K562 (cell line): ENCODE results near the gene KIAA0513. TPM values are rescaled to one million over a fixed set of nuclear protein-coding genes. Genes with fewer than 3 reads are reported as not detected.
A peak's percentile ranks its signal among the peaks of the same experiment; 100 is the strongest.

ENCODE experiments used
- ATAC-seq: fragments of 200-7000 bp; cut with Tn5 transposase; 3 replicates; pipeline ENCODE4 v1.9.1; 2020; ENCODE audit warnings: moderate library complexity
- BruUV-seq: library from RNA; stranded (reverse); fragments of 400-500 nt; replicated peaks from 2 replicates; lab custom pipeline; 2021; lab: Mats Ljungman, UMichigan
- CTCF ChIA-PET: fragments of 300-600 bp; formaldehyde crosslinking; extraction: SDS; loops from one replicate; lab custom pipeline; 2021; ENCODE audit warnings: low intra/inter-chr PET ratio; lab: Yijun Ruan, JAX
- POLR2A ChIA-PET: fragments of 300-600, 350-650 bp; sonication (Branson Sonifier 250); formaldehyde crosslinking; extraction: SDS; loops from one replicate; lab custom pipeline; 2021; ENCODE audit warnings: antibody characterized with exemption, inconsistent platforms; lab: Yijun Ruan, JAX
- DNase-seq, 4 experiments: peaks; one replicate each; pipeline versions ENCODE4 v3.0.0 to v3.0.0-alpha.2; 2011 to 2018; ENCODE audit warnings: low spot score in 3 of 4, mixed read lengths in 3 of 4; ENCODE audit errors: extremely low read depth in 1 of 4
- FAIRE-seq: peaks from 2 replicates; lab custom pipeline; 2011; peaks lifted over from hg19 to GRCh38; lab: Jason Lieb, UNC
- H2AFZ ChIP-seq: 2 replicates; pipeline ENCODE4 v1.6.0; 2011; ENCODE audit warnings: low read depth, low read length, control low read depth, inconsistent platforms
- H3K27ac ChIP-seq: fragments of 200-600 bp; 3 replicates; pipeline ENCODE4 v1.8.0; 2011; ENCODE audit warnings: low read depth, mild to moderate bottlenecking, control low read depth, inconsistent platforms, low read length, moderate library complexity, mixed read lengths; ENCODE audit errors: extremely low read depth
- H3K27me3 ChIP-seq, 2 experiments: fragments of 300-600 bp in 1 of 2; 2 replicates in 1 of 2; 3 replicates in 1 of 2; pipeline versions ENCODE4 v1.6.0 to v1.8.0; 2011; ENCODE audit warnings: inconsistent platforms in 2 of 2, low read length in 2 of 2, mild to moderate bottlenecking in 1 of 2, mixed read lengths in 1 of 2, moderate library complexity in 1 of 2; ENCODE audit not compliant: control insufficient read depth in 2 of 2, insufficient read depth in 2 of 2
- H3K36me3 ChIP-seq: fragments of 300-600 bp; 3 replicates; pipeline ENCODE4 v1.8.0; 2011; ENCODE audit warnings: mild to moderate bottlenecking, low read length, inconsistent platforms; ENCODE audit not compliant: control insufficient read depth, insufficient read depth
- H3K4me1 ChIP-seq, 2 experiments: fragments of 200-600 bp in 1 of 2; replicated peaks in 1 of 2; 2 replicates in 1 of 2; 3 replicates in 1 of 2; pipeline versions ENCODE4 v1.5.1 to v1.8.0; 2011; ENCODE audit warnings: inconsistent platforms in 2 of 2, low read length in 2 of 2, mild to moderate bottlenecking in 1 of 2, mixed read lengths in 1 of 2, moderate library complexity in 1 of 2; ENCODE audit not compliant: control insufficient read depth in 2 of 2, insufficient read depth in 2 of 2
- H3K4me2 ChIP-seq: 2 replicates; pipeline ENCODE4 v1.6.1; 2011; ENCODE audit warnings: low read length, control low read depth, inconsistent platforms, mixed read lengths; ENCODE audit not compliant: insufficient read depth
- H3K4me3 ChIP-seq: fragments of 200-600 bp; sonication (generic), shearing (Covaris generic); 2 replicates; pipeline ENCODE4 v1.5.1; 2016; ENCODE audit warnings: control low read depth, inconsistent platforms
- H3K79me2 ChIP-seq: fragments of 200-600 bp; 3 replicates; pipeline ENCODE4 v1.8.0; 2011; ENCODE audit warnings: low read length, inconsistent platforms; ENCODE audit not compliant: control insufficient read depth, insufficient read depth
- H3K9ac ChIP-seq, 2 experiments: 2 replicates each; pipeline versions ENCODE4 v1.6.0 to v1.6.1; 2011; ENCODE audit warnings: low read depth in 2 of 2, low read length in 2 of 2, control low read depth in 1 of 2, inconsistent platforms in 1 of 2, mild to moderate bottlenecking in 1 of 2, mixed read lengths in 1 of 2; ENCODE audit not compliant: insufficient read depth in 1 of 2
- H3K9me1 ChIP-seq: one replicate; pipeline ENCODE4 v1.6.0; 2011; ENCODE audit warnings: inconsistent platforms, mild to moderate bottlenecking, low read length, moderate library complexity; ENCODE audit not compliant: control insufficient read depth, insufficient read depth
- H3K9me3 ChIP-seq: replicated peaks from 2 replicates; pipeline ENCODE4 v1.5.1; 2011; ENCODE audit warnings: low read depth, low read length, inconsistent platforms; ENCODE audit not compliant: control insufficient read depth, insufficient read depth
- H4K20me1 ChIP-seq: replicated peaks from 2 replicates; pipeline ENCODE4 v1.6.1; 2011; ENCODE audit warnings: low read length, inconsistent platforms, mixed read lengths; ENCODE audit not compliant: control insufficient read depth, insufficient read depth
- MAFG ChIP-seq: fragments of 450-650 bp; conservative IDR thresholded peaks from 2 replicates; pipeline ENCODE4 v1.6.1; 2016; ENCODE audit warnings: missing genetic modification characterization, missing compliant biosample characterization
- TEAD1 ChIP-seq, 2 experiments: fragments of 450-650 bp in 1 of 2; sonication (generic) in 1 of 2; formaldehyde crosslinking; IDR thresholded peaks; 2 replicates each; pipeline versions ENCODE4 v1.4.0 to v1.8.0; 2020 to 2022; ENCODE audit warnings: mild to moderate bottlenecking in 2 of 2, missing genetic modification reagents in 1 of 2
- WGBS: fragments of 100-300 bp; shearing (Covaris generic); methylation state at CpG from one replicate; pipeline ENCODE4 v1.1.6; 2016; ENCODE audit warnings: low coverage, mixed read lengths; ENCODE audit not compliant: insufficient coverage; ENCODE audit errors: missing lambda C conversion rate; 5-methylcytosine and 5-hydroxymethylcytosine counted together
- in situ Hi-C: fragments of 300-500 bp; cut with MboI; formaldehyde crosslinking; loops from 4 replicates; pipeline ENCODE4 v1.15.0; 2018; ENCODE audit warnings: inconsistent platforms, mixed read lengths
- intact Hi-C: fragments of 100-400 bp; cut with micrococcal nuclease; formaldehyde crosslinking; loops from 2 replicates; pipeline ENCODE4 v1.14.2; 2022
- polyA plus RNA-seq, 8 experiments: library from polyadenylated mRNA; depleted of rRNA in 4 of 8; stranded (reverse) in 5 of 8; unstranded in 3 of 8; fragments of >200 nt; fragmentation: Nextera tagmentation in 2 of 8; fragmentation: Illumina TruSeq in 1 of 8; extraction: Ambion mirVana in 2 of 8; extraction: Trizol in 1 of 8; gene quantifications; 2 replicates each; pipeline versions ENCODE4 v1.2.1 to v1.2.3, GENCODE V29; 2011 to 2014; ENCODE audit warnings: inconsistent platforms in 1 of 8, missing spikeins in 1 of 8
- total RNA-seq, 7 experiments: library from RNA; depleted of rRNA in 6 of 7; stranded (reverse); fragments of >200 nt in 6 of 7; fragmentation: Illumina TruSeq in 2 of 7; extraction: Trizol in 2 of 7; gene quantifications; 2 replicates each; pipeline versions ENCODE4 v1.2.1 to v1.2.3, GENCODE V29; 2011 to 2021; ENCODE audit warnings: low replicate concordance in 1 of 7

Gene KIAA0513
- total and polyA plus RNA-seq, 9 of the 15 experiments (the other 6 are each of a cell fraction or from before 2014, with no cell fraction given): 0.18 to 13.7 (median 10.2) TPM

- Histone ChIP-seq H3K9me1 (no peaks in the 10 kb centered on the region), H3K79me2 (no peaks in the 10 kb centered on the region), H3K9ac (no peak overlapping the region), H3K4me2 (no peak overlapping the region), H3K27ac (no peak overlapping the region), H3K4me3 (no peak overlapping the region), H3K27me3 (peaks cover 34 to 41% of the 10 kb centered on the region in 2 experiments), H3K36me3 (no peaks in the 10 kb centered on the region), H3K4me1 (peaks cover 0 to 4% of the 10 kb centered on the region in 2 experiments; a peak in 2 of 5 replicates), H3K9me3 (no peaks in the 10 kb centered on the region), H4K20me1 (peaks cover 7% of the 10 kb centered on the region; the same call in 1 of the 2 replicates), H2AFZ (no peak overlapping the region)
- in situ Hi-C loops: loop anchor here (5.0 to 25.0 kb wide), 2 partner anchors 335 to 910 kb away; no protein-coding TSS in a partner anchor
- ChIA-PET POLR2A (interaction anchor here (0.6 to 1.6 kb wide), 3 partner anchors 11 to 637 kb away, joined by 3 to 4 read pairs (median 3); partner anchors contain the start of gene ZDHHC7), CTCF (no interaction called here)
- WGBS: 26% methylated on average over 11 of the region's 11 CpGs
- FAIRE-seq (no peak), ATAC-seq (no peak), DNase-seq (no peak)
- BruUV-seq: no TSS peak
- TF ChIP-seq MAFG (tag): peak; percentile 35
- TF ChIP-seq TEAD1 (CRISPR knock-in tag; IDR thresholded peaks at IDR 0.05): no peak
- intact Hi-C loops: no loop called here
These were observed 74.5 kb downstream of the KIAA0513 start for GRCh38 chr16:85101956-85102630.
